ENCODE data around the gene SPTY2D1. TPM values are rescaled to one million over a fixed set of nuclear protein-coding genes. Genes with fewer than 3 reads are reported as not detected.

The SPTY2D1 gene
- polyA plus RNA-seq, 3 donors = 8.4 to 14.9 (median 11.8) TPM

- Mint-ChIP-seq H3K4me3 (no peak overlapping the region), H3K27me3 (ENCODE audit: low read depth in 3 of 3) (no peaks in the 10 kb centered on the region), H3K9me3 (no peaks in the 10 kb centered on the region), H3K4me1 (peaks cover 7% of the 10 kb centered on the region), H3K36me3 (peaks cover 0 to 4% of the 10 kb centered on the region in 2 donors), H3K27ac (no peak overlapping the region)
- DNase-seq = no peak
- H3K27me3 ChIP-seq (ENCODE audit: control insufficient read depth in 2 of 2, insufficient read depth in 2 of 2, low read length in 2 of 2) = no peaks in the 10 kb centered on the region
- H3K4me1 ChIP-seq (ENCODE audit: control insufficient read depth in 1 of 2, insufficient read depth in 2 of 2, low read length in 2 of 2) = peaks cover 21 to 22% of the 10 kb centered on the region in 2 donors
- 100% methylated on average over 1 of the region's 2 CpGs for WGBS (ENCODE audit: insufficient coverage)
- H3K79me2 ChIP-seq (ENCODE audit: insufficient read depth, low read length) = peaks cover 31% of the 10 kb centered on the region
- intact Hi-C loops (cut with micrococcal nuclease) = no loop called here
- no peak overlapping the region for H2AFZ ChIP-seq (ENCODE audit: insufficient read depth, low read depth, low read length, poor library complexity, severe bottlenecking)
- H3K4me2 ChIP-seq (replicated peaks; ENCODE audit: extremely low read depth, low read length, poor library complexity, severe bottlenecking) = no peak overlapping the region
- peaks cover 0 to 4% of the 10 kb centered on the region in 2 donors for H3K36me3 ChIP-seq (replicated peaks in 1 of 2; ENCODE audit: control insufficient read depth in 1 of 2, insufficient read depth in 2 of 2, low read length in 2 of 2)
- H3K27ac ChIP-seq (ENCODE audit: low read depth in 1 of 2, low read length in 2 of 2) = no peak overlapping the region
- no peaks in the 10 kb centered on the region for H4K20me1 ChIP-seq (ENCODE audit: insufficient read depth, low read length)
- TF ChIP-seq, protein P1, sequence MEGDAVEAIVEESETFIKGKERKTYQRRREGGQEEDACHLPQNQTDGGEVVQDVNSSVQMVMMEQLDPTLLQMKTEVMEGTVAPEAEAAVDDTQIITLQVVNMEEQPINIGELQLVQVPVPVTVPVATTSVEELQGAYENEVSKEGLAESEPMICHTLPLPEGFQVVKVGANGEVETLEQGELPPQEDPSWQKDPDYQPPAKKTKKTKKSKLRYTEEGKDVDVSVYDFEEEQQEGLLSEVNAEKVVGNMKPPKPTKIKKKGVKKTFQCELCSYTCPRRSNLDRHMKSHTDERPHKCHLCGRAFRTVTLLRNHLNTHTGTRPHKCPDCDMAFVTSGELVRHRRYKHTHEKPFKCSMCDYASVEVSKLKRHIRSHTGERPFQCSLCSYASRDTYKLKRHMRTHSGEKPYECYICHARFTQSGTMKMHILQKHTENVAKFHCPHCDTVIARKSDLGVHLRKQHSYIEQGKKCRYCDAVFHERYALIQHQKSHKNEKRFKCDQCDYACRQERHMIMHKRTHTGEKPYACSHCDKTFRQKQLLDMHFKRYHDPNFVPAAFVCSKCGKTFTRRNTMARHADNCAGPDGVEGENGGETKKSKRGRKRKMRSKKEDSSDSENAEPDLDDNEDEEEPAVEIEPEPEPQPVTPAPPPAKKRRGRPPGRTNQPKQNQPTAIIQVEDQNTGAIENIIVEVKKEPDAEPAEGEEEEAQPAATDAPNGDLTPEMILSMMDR (IDR thresholded peaks at IDR 0.05) = no peak
- no peaks in the 10 kb centered on the region for H3K9me3 ChIP-seq (replicated peaks in 1 of 2; ENCODE audit: control insufficient read depth in 1 of 2, insufficient read depth in 1 of 2, low read length in 2 of 2)
- H3K4me3 ChIP-seq (replicated peaks in 1 of 3; ENCODE audit: low read depth in 2 of 3, low read length in 3 of 3) = no peak overlapping the region
- no peak overlapping the region for H3K9ac ChIP-seq (ENCODE audit: insufficient read depth, low read length, poor library complexity, severe bottlenecking)
These were observed 43.6 kb downstream of the SPTY2D1 start for GRCh38 chr11:18590571-18590970.

DNA sequence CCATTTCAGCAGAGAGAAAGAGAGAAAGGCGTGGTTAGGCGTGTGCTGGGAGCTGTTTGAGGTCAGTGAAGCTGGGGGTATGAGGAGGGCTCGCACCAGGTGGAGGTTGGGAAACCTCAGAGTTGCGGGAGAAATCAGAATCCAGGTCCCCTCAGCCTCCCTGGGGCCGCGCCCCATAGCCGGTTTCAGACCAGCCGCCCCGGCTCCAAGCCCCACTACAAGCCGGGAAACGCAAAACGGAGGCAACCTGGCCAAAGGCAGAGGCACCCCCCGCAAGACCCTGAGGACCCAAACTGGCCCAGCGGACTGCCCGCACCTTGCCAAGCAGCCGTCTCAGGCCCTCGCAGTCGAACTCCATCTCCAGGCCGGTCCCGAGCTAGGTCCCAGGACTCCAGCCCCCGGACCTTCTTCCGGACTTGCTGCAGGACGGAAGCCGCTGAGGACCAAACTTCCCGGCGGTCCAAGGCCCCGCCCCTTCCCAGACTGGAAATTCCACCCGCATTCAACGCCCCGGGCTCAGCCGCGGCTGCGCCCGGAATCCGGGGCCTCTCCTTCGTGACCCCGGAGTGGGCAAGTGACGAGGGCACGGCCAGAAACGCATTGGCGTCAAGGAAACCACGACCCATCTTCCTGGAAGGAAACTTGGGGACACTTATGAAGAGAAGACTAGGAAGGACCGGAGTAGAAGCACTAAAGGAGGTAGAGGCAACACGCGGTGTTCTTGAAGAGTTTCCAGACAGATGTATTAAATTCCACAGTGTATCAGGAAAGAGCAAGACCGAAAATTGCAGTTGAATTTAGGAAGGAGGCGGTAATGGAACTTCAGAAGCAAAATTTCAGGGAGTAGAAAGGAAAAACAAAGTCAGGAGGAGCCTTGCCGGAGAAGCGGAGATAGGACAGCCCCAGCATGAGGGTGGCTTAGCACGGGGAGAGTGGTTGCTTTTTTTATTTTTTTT lies 45.6 kb downstream of the SPTY2D1 start, which contains the start of gene UEVLD:
Gene UEVLD, minus strand, starts transcription at position 438 of the 956 bp plus-strand sequence. Its CDS starts 80 bp downstream, at position 358.
- no peaks in the 10 kb centered on the region for H3K27me3 Mint-ChIP-seq (ENCODE audit: low read depth in 3 of 3)
- H3K36me3 ChIP-seq (replicated peaks in 1 of 2; ENCODE audit: control insufficient read depth in 1 of 2, insufficient read depth in 2 of 2, low read length in 2 of 2) = no peaks in the 10 kb centered on the region
- peaks cover 7% of the 10 kb centered on the region for H3K4me1 Mint-ChIP-seq
- 2% methylated on average over 50 of the region's 50 CpGs for WGBS (ENCODE audit: insufficient coverage)
- peaks cover 21 to 22% of the 10 kb centered on the region in 2 donors for H3K4me1 ChIP-seq (ENCODE audit: control insufficient read depth in 1 of 2, insufficient read depth in 2 of 2, low read length in 2 of 2)
- H3K36me3 Mint-ChIP-seq = peaks cover 0 to 7% of the 10 kb centered on the region in 2 donors
- H4K20me1 ChIP-seq (ENCODE audit: insufficient read depth, low read length) = no peaks in the 10 kb centered on the region
- peak within 1 kb of the TSS; percentile 96 for H2AFZ ChIP-seq (ENCODE audit: insufficient read depth, low read depth, low read length, poor library complexity, severe bottlenecking)
- no peak within 1 kb of the TSS for H3K27ac Mint-ChIP-seq
- H3K9ac ChIP-seq (ENCODE audit: insufficient read depth, low read length, poor library complexity, severe bottlenecking) = peak within 1 kb of the TSS; percentile 88
- peak within 1 kb of the TSS; percentile 81 to 92 (median 90) for H3K4me3 ChIP-seq (replicated peaks in 1 of 3; ENCODE audit: low read depth in 2 of 3, low read length in 3 of 3)
- H3K27ac ChIP-seq (ENCODE audit: low read depth in 1 of 2, low read length in 2 of 2) = peak within 1 kb of the TSS; percentile 10 to 85
- no peaks in the 10 kb centered on the region for H3K9me3 Mint-ChIP-seq
- peak; percentile 56 to 92 (median 65) for DNase-seq
- intact Hi-C loops (cut with micrococcal nuclease) = loop anchor here in 1 of 2 donors (5.0 kb wide), 1 partner anchor 44 kb away; the partner anchor contains the start of gene SPTY2D1
- no peaks in the 10 kb centered on the region for H3K27me3 ChIP-seq (ENCODE audit: control insufficient read depth in 2 of 2, insufficient read depth in 2 of 2, low read length in 2 of 2)
- H3K4me2 ChIP-seq (replicated peaks; ENCODE audit: extremely low read depth, low read length, poor library complexity, severe bottlenecking) = peak within 1 kb of the TSS; percentile 85
- no peaks in the 10 kb centered on the region for H3K9me3 ChIP-seq (replicated peaks in 1 of 2; ENCODE audit: control insufficient read depth in 1 of 2, insufficient read depth in 1 of 2, low read length in 2 of 2)
- H3K79me2 ChIP-seq (ENCODE audit: insufficient read depth, low read length) = peaks cover 31% of the 10 kb centered on the region
- TF ChIP-seq, protein P1 (IDR thresholded peaks at IDR 0.05) = no peak
- no peak within 1 kb of the TSS for H3K4me3 Mint-ChIP-seq
